Neuron (in vitro differentiated cells): ENCODE data around the gene TRIO.
A peak's percentile ranks its signal among the peaks of the same experiment; 100 is the strongest.

Experiments used
- H2AFZ ChIP-seq: one replicate; pipeline ENCODE4 v1.6.1; 2013; ENCODE audit warnings: low read depth, mild to moderate bottlenecking, inconsistent platforms, low read length, moderate library complexity
- H3K27me3 ChIP-seq: one replicate; pipeline ENCODE4 v1.6.1; 2013; ENCODE audit warnings: low read length; ENCODE audit not compliant: insufficient read depth
- H3K36me3 ChIP-seq: one replicate; pipeline ENCODE4 v1.6.1; 2013; ENCODE audit warnings: low read length; ENCODE audit not compliant: insufficient read depth
- H3K4me1 ChIP-seq: one replicate; pipeline ENCODE4 v1.6.1; 2013; ENCODE audit warnings: low read length; ENCODE audit not compliant: insufficient read depth
- H3K4me3 ChIP-seq: 2 replicates; pipeline ENCODE4 v1.5.1; 2013; ENCODE audit warnings: mild to moderate bottlenecking, low read length, moderate library complexity
- H3K9me3 ChIP-seq: one replicate; pipeline ENCODE4 v1.6.1; 2013; ENCODE audit warnings: low read length

The TRIO gene

GRCh38 chr5:14129123-14129522 is 14.0 kb upstream of the TRIO start:
- no peaks in the 10 kb centered on the region for H3K9me3 ChIP-seq
- no peaks in the 10 kb centered on the region for H3K4me1 ChIP-seq
- peaks cover 8% of the 10 kb centered on the region for H3K27me3 ChIP-seq
- no peaks in the 10 kb centered on the region for H3K36me3 ChIP-seq
- no peak overlapping the region for H3K4me3 ChIP-seq
- no peak overlapping the region for H2AFZ ChIP-seq

- H3K4me3 ChIP-seq = no peak overlapping the region
- H3K4me1 ChIP-seq = no peaks in the 10 kb centered on the region
- H3K36me3 ChIP-seq = no peaks in the 10 kb centered on the region
- no peak overlapping the region for H2AFZ ChIP-seq
- peaks cover 8% of the 10 kb centered on the region for H3K27me3 ChIP-seq
- H3K9me3 ChIP-seq = peaks cover 2% of the 10 kb centered on the region
Measured at GRCh38 chr5:14131855-14132503, 11.2 kb upstream of the TRIO start.

- Histone ChIP-seq H2AFZ (no peak overlapping the region), H3K9me3 (peaks cover 2% of the 10 kb centered on the region), H3K36me3 (no peaks in the 10 kb centered on the region), H3K27me3 (peaks cover 8% of the 10 kb centered on the region), H3K4me3 (no peak overlapping the region), H3K4me1 (no peaks in the 10 kb centered on the region)
Measured at GRCh38 chr5:14133394-14133793, 9.7 kb upstream of the TRIO start.

GRCh38 chr5:14134083-14134482 is 9.1 kb upstream of the TRIO start:
- no peak overlapping the region for H2AFZ ChIP-seq
- no peaks in the 10 kb centered on the region for H3K36me3 ChIP-seq
- no peaks in the 10 kb centered on the region for H3K4me1 ChIP-seq
- no peak overlapping the region for H3K4me3 ChIP-seq
- H3K27me3 ChIP-seq = peaks cover 5% of the 10 kb centered on the region
- H3K9me3 ChIP-seq = peaks cover 2% of the 10 kb centered on the region

GRCh38 chr5:14134771-14135170 is 8.4 kb upstream of the TRIO start:
- Histone ChIP-seq H3K4me3 (no peak overlapping the region), H3K9me3 (peaks cover 2% of the 10 kb centered on the region), H3K27me3 (peaks cover 5% of the 10 kb centered on the region)

GRCh38 chr5:14135621-14136020 is 7.5 kb upstream of the TRIO start:
- no peaks in the 10 kb centered on the region for H3K36me3 ChIP-seq
- peaks cover 2% of the 10 kb centered on the region for H3K9me3 ChIP-seq
- H3K4me3 ChIP-seq = no peak overlapping the region
- H2AFZ ChIP-seq = no peak overlapping the region
- peaks cover 5% of the 10 kb centered on the region for H3K27me3 ChIP-seq
- H3K4me1 ChIP-seq = no peaks in the 10 kb centered on the region

More at GRCh38 chr5:14134771-14135170, 8.4 kb upstream of the TRIO start:
- no peaks in the 10 kb centered on the region for H3K4me1 ChIP-seq
- H3K36me3 ChIP-seq = no peaks in the 10 kb centered on the region
- no peak overlapping the region for H2AFZ ChIP-seq

- H3K4me1 ChIP-seq = no peaks in the 10 kb centered on the region
- H3K27me3 ChIP-seq = peaks cover 5% of the 10 kb centered on the region
- H3K9me3 ChIP-seq = peaks cover 2% of the 10 kb centered on the region
- no peaks in the 10 kb centered on the region for H3K36me3 ChIP-seq
- H2AFZ ChIP-seq = no peak overlapping the region
- no peak overlapping the region for H3K4me3 ChIP-seq
Measured at GRCh38 chr5:14136228-14136627, 6.9 kb upstream of the TRIO start.

GRCh38 chr5:14138608-14139540 is 4.3 kb upstream of the TRIO start:
- Histone ChIP-seq H2AFZ (no peak overlapping the region), H3K36me3 (no peaks in the 10 kb centered on the region), H3K4me3 (no peak overlapping the region), H3K9me3 (peaks cover 2% of the 10 kb centered on the region), H3K27me3 (no peaks in the 10 kb centered on the region), H3K4me1 (no peaks in the 10 kb centered on the region)

GRCh38 chr5:14141764-14142163 is 1.4 kb upstream of the TRIO start:
- Histone ChIP-seq H3K4me3 (no peak overlapping the region), H3K9me3 (no peaks in the 10 kb centered on the region), H3K27me3 (no peaks in the 10 kb centered on the region), H2AFZ (no peak overlapping the region), H3K4me1 (peaks cover 16% of the 10 kb centered on the region), H3K36me3 (no peaks in the 10 kb centered on the region)

GRCh38 chr5:14142202-14142826 is 828 bp upstream of the TRIO start:
- no peaks in the 10 kb centered on the region for H3K36me3 ChIP-seq
- peak overlapping the region; percentile 79 for H2AFZ ChIP-seq
- H3K4me3 ChIP-seq = peak overlapping the region; percentile 98
- no peaks in the 10 kb centered on the region for H3K9me3 ChIP-seq
- no peaks in the 10 kb centered on the region for H3K27me3 ChIP-seq
- peaks cover 21% of the 10 kb centered on the region for H3K4me1 ChIP-seq

GRCh38 chr5:14143546-14143840 is 351 bp downstream of the TRIO start:
- H3K4me3 ChIP-seq = peak overlapping the region; percentile 98
- peaks cover 24% of the 10 kb centered on the region for H3K4me1 ChIP-seq
- no peaks in the 10 kb centered on the region for H3K36me3 ChIP-seq

GRCh38 chr5:14143841-14144585 is 871 bp downstream of the TRIO start:
- Histone ChIP-seq H3K4me1 (peaks cover 29% of the 10 kb centered on the region), H3K36me3 (no peaks in the 10 kb centered on the region), H2AFZ (no peak overlapping the region), H3K27me3 (no peaks in the 10 kb centered on the region), H3K4me3 (peak overlapping the region; percentile 98), H3K9me3 (no peaks in the 10 kb centered on the region)

More at GRCh38 chr5:14143546-14143840, 351 bp downstream of the TRIO start:
- H2AFZ ChIP-seq = no peak overlapping the region
- H3K9me3 ChIP-seq = no peaks in the 10 kb centered on the region
- no peaks in the 10 kb centered on the region for H3K27me3 ChIP-seq
